Keratinocyte (primary cell): ENCODE results near the gene CCT3.
"Not testable (repeated sequence)": the region's sequence is repeated elsewhere in the genome, so short reads cannot be mapped to it uniquely, and the experiment has no call there.

ENCODE experiments used
- EZH2 ChIP-seq: IDR thresholded peaks from one replicate; pipeline ENCODE4 v1.6.1; 2012; ENCODE audit warnings: inconsistent platforms, mild to moderate bottlenecking, low read length, moderate library complexity
- TF ChIP-seq, protein P1 (sequence below), 3 experiments: IDR thresholded peaks in 1 of 3; conservative IDR thresholded peaks in 1 of 3; optimal IDR thresholded peaks in 1 of 3; 2 replicates in 2 of 3; 3 replicates in 1 of 3; pipeline versions ENCODE3 to v1.5.1; 2011; ENCODE audit warnings: low read length in 3 of 3, mild to moderate bottlenecking in 3 of 3, moderate library complexity in 2 of 3, control low read depth in 1 of 3, inconsistent platforms in 1 of 3; ENCODE audit not compliant: insufficient read depth in 2 of 3; ENCODE audit errors: extremely low read depth in 1 of 3

DNA sequence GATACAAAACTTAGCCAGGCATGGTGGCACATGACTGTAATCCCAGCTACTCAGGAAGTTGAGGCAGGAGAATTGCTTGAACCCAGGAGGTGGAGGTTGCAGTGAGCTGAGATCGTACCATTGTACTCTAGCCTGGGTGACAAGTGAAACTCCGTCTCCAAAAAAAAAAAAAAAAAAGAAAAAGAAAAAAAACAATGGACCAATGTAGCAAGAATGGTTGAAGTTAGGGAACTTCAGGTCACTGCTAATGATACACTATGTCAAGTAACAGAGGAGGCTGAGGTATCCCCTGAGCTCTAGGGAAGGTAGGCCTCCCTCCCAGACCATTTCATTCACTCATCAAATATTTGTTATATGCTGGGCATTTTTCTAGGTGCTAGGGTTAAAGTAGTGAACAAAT is 7.9 kb upstream of the CCT3 start:
- TF ChIP-seq EZH2: not testable (repeated sequence)
- TF ChIP-seq, protein P1, sequence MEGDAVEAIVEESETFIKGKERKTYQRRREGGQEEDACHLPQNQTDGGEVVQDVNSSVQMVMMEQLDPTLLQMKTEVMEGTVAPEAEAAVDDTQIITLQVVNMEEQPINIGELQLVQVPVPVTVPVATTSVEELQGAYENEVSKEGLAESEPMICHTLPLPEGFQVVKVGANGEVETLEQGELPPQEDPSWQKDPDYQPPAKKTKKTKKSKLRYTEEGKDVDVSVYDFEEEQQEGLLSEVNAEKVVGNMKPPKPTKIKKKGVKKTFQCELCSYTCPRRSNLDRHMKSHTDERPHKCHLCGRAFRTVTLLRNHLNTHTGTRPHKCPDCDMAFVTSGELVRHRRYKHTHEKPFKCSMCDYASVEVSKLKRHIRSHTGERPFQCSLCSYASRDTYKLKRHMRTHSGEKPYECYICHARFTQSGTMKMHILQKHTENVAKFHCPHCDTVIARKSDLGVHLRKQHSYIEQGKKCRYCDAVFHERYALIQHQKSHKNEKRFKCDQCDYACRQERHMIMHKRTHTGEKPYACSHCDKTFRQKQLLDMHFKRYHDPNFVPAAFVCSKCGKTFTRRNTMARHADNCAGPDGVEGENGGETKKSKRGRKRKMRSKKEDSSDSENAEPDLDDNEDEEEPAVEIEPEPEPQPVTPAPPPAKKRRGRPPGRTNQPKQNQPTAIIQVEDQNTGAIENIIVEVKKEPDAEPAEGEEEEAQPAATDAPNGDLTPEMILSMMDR (optimal IDR thresholded peaks at IDR 0.05 in 1 of 3, IDR thresholded peaks at IDR 0.05 in 1 of 3, conservative IDR thresholded peaks at IDR 0.05 in 1 of 3; ENCODE audit: extremely low read depth in 1 of 3, insufficient read depth in 2 of 3, low read length in 3 of 3): not testable (repeated sequence)
